MM.1S (cell line): ENCODE data around the gene OBSCN.

ENCODE experiments used
- CTCF ChIP-seq: fragments of 300-600 bp; sonication (generic); IDR thresholded peaks from 2 replicates; pipeline ENCODE4 v1.5.1; 2016; ENCODE audit warnings: antibody characterized with exemption, low read length, mixed read lengths
- EZH2phosphoT487 ChIP-seq: fragments of 300-600 bp; sonication (generic); IDR thresholded peaks from 2 replicates; pipeline ENCODE4 v1.6.1; 2018; ENCODE audit warnings: antibody characterized with exemption, low read length

DNA sequence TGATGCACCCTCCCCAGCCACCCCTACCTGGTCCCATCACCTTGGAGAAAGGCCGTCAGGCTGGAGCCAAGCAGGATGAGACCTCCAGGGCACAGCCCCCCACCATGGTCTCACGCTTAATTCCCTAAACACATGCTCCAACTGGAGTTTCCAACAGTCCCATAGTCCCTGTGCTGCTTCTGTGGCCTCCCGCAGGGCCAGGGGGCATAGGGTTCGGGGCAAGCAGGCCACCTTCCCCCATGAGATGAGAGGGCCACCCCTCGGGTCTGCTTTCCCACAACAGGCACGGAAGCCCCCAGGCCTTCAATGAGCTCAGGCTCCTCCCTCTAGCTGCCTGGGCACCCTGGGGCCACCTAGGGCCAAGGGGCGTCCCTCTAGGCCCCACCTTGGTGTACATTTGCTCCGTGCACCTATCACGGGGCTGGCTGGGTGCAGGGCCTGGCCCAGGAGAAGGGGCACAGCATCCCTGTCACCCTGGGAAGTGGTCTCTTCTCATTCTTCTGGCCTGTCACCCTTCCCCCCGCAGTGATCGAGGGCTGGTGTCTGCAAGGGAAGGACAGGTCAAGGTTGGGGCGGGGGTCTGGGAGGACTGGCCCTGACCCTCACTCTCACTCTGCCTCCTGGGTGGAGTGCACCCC is 156.3 kb downstream of the OBSCN start:
- TF ChIP-seq EZH2phosphoT487 (no peak), CTCF (no peak)
